Measurements from ENCODE around the gene PPP4R4.

DNA sequence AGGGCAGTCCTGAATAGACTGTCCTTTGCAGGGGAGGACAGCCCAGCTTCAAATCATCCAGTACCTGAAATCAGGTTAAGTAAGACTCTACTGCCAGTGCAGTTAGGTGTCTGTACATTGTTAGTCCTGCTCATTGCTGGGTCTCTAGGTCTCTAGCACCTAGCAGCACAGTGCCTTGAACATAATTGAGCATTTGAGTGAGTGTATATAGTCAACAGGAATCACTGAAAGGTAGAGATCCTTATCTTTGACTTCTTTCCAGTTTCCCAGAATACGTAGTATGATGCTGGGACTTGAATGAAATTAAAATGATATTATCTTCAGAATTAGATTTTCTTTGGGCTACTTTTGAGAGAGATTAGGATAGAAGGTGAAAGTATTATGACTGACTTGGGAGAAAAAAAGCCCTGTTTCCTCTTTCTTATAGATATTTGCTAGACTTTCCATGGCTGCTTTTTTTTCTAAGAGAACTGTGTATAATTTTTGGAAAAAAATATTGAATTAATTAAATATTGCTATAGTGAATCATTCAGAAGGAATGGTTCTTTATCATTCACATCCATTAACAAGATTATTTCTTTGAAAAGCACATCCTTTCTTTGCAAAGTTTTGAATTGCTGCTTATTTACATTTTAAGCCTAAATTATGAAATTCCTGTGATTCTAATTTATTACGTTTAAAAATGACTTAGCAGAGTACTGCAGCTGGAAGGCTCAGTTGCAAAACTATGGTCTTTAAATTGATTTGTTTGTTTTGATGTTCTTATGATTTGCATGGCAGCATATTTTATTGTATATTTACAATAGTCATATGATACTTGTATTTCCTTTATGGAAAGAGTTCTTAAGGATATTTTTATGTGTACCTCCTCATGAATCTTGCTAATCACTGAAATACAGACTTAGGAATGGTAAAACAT is 51.6 kb downstream of the PPP4R4 start:
- TF ChIP-seq, protein P1, sequence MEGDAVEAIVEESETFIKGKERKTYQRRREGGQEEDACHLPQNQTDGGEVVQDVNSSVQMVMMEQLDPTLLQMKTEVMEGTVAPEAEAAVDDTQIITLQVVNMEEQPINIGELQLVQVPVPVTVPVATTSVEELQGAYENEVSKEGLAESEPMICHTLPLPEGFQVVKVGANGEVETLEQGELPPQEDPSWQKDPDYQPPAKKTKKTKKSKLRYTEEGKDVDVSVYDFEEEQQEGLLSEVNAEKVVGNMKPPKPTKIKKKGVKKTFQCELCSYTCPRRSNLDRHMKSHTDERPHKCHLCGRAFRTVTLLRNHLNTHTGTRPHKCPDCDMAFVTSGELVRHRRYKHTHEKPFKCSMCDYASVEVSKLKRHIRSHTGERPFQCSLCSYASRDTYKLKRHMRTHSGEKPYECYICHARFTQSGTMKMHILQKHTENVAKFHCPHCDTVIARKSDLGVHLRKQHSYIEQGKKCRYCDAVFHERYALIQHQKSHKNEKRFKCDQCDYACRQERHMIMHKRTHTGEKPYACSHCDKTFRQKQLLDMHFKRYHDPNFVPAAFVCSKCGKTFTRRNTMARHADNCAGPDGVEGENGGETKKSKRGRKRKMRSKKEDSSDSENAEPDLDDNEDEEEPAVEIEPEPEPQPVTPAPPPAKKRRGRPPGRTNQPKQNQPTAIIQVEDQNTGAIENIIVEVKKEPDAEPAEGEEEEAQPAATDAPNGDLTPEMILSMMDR (conservative IDR thresholded peaks at IDR 0.05; ENCODE audit: low read depth, low read length) = no peak
- TF ChIP-seq, protein P2, sequence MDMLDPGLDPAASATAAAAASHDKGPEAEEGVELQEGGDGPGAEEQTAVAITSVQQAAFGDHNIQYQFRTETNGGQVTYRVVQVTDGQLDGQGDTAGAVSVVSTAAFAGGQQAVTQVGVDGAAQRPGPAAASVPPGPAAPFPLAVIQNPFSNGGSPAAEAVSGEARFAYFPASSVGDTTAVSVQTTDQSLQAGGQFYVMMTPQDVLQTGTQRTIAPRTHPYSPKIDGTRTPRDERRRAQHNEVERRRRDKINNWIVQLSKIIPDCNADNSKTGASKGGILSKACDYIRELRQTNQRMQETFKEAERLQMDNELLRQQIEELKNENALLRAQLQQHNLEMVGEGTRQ (IDR thresholded peaks at IDR 0.05; ENCODE audit: low read depth, low read length) = no peak
- TF ChIP-seq POLR2A (IDR thresholded peaks at IDR 0.05; ENCODE audit: low read depth, low read length) (no peak), MXI1 (IDR thresholded peaks at IDR 0.05; ENCODE audit: borderline replicate concordance, low read depth, low read length) (no peak), CHD1 (IDR thresholded peaks at IDR 0.05; ENCODE audit: low read depth, low read length) (no peak)

All from IMR-90 (cell line).